IPS-NIHi11 (cell line): ENCODE results near the gene TPTE.
"Not testable (repeated sequence)": the region's sequence is repeated elsewhere in the genome, so short reads cannot be mapped to it uniquely, and the experiment has no call there.

ENCODE experiments used
- DNase-seq: peaks from one replicate; pipeline ENCODE4 v3.0.0; 2012; ENCODE audit warnings: mixed read lengths, low spot score

Gene TPTE

GRCh38 chr21:10521091-10521598, at the start of gene TPTE:
TSS of gene TPTE (plus strand) at chr21:10521583. CDS start at chr21:10538724, 17,141 bp downstream.
- no peak for DNase-seq

DNA sequence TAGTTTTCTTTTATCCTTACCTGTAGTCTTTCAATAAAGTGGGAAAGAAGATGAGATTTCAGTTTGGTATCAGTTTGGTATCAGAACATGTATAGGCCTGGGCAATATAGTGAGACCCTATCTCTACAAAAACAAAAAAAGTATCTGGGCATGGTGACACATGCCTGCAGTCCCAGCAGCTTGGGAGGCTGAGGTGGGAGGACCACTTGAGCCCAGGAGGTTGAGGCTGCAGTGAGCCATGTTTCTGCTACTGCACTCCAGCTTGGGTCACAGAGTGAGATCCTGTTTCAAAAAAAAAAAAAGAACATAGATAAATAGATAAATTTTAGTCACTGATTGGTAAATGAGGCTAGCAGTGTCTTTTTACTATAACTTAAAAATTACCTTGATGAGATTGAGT, 49.4 kb upstream of the TPTE start:
- DNase-seq: not testable (repeated sequence)

- not testable (repeated sequence) for DNase-seq
Observed at GRCh38 chr21:10477794-10478193, 43.6 kb upstream of the TPTE start.

GRCh38 chr21:10479875-10480274, 41.5 kb upstream of the TPTE start:
- DNase-seq: not testable (repeated sequence)

DNA sequence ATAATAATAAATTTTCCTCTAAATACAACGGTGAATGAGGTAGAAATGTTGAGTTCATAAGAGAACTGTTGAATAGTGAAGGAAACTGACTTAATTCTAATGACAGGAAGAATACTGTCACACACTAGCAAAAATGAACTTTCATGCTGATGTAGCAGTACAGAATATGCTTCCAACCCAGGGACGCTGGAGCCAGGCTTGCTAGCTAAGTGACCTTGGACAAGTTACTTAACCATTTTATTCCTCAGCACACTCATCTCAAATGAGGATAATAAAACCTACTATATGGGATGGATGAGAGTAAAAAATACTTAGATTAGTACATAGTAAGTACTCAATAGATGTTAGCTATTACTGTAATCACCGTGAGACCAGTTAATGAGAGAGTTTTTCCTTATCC, 36.5 kb upstream of the TPTE start:
- DNase-seq: not testable (repeated sequence)

GRCh38 chr21:10490453-10490852, 30.9 kb upstream of the TPTE start:
- DNase-seq: not testable (repeated sequence)

GRCh38 chr21:10511116-10511515, 10.3 kb upstream of the TPTE start:
- DNase-seq: no peak

GRCh38 chr21:10516889-10517288, 4.5 kb upstream of the TPTE start:
- DNase-seq: not testable (repeated sequence)

DNA sequence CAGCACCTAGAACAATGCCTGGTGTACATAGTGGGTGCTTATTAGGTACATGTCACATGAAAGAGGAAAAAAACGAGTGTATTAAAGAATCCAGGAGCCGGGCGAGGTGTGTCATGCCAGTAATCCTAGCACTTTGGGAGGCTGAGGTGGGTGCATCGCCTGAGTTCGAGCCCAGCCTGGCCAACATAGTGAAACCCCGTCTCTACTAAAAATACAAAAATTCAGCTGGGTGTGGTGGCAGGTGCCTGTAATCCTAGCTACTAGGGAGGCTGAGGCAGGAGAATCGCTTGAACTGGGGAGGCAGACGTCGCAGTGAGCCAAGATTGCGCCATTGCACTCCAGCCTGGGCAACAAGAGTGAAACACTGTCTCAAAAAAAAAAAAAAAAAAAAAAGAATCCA, 3.5 kb upstream of the TPTE start:
- DNase-seq: not testable (repeated sequence)

DNA sequence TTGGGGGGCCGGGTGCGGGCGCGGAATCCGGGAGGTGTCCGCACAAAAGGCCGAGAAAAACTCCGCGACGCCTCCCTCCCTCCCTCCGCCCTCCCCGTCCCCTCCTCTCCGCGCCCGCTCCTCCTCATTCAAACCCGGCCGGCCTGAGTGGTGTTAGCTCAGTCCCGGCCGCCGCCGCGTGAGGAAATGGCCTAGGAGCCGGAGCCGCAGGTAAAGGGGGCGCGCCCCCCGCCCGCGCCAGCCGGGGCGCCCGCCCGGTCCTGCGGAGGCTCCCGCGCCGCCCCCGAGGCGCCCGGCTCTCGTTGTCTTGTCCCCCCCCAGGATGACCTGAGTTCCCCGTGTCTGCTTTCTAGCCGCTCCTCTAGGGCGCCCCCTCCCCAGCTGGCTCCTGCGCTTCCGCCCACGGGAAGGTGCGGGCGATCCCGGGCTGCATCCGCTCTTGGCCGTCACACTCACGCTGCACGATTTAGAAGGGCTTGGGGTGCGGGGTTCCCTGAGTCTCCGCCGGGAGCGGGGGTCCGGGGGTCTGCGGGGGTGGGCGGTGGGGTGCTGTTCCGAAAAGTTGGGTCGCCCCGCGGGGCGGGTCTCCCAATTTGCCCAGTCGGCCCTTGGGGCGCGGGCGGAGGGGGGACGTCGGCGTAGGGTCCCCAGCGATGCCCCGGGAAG, 585 bp downstream of the TPTE start:
- DNase-seq: not testable (repeated sequence)

DNA sequence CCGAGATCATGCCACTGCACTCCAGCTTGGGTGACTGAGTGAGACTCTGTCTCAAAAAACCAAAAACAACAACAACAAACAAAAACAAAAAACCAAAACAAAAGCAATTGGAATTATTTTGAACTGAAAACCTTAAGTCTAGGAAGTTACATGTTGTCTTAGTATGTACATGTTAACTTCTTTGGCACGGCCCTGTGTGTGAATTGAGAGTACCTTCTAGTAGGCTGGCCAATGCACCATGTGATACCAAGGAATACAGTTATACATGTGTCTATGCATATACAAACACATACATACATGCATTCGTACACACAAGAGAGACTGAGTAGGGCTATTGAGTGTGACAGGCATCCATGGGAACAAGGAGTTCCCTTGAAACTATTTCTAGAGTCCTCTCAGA, 18.6 kb downstream of the TPTE start:
- DNase-seq: no peak

DNA sequence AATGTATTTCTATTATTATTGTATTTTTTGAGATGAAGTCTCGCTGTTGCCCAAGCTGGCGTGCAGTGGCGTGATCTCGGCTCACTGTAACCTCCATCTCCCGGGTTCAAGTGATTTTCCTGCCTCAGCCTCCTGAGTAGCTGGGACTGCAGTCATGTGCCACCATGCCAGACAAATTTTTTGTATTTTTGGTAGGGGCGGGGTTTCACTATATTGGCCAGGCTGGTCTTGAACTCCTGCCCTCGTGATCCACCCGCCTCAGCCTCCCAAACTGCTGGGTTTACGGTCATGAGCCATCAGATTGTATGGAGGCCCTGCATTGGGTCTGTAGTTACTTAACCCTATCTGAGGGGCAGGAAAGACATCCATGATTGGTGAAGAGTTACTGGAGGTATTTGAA, 23.0 kb downstream of the TPTE start:
- not testable (repeated sequence) for DNase-seq

DNA sequence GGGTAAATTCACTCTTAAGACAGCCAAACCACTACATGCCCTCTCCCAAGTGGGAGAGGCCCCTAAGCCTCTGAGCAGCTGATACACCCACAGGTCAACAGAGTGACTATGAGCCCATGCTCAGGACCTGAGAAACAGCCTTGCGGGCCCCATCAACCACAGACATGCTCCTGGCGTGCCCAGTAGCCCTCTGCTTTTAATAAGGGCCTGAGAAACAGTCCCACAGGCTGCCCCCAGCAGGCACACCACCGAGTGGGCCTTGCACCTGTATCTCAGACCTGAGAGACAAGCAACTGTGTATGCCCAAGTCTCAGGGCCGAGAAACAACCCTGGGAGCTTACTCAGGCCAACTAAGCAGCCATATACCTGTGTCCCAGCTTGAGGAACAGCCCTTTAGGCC, 26.5 kb downstream of the TPTE start:
- not testable (repeated sequence) for DNase-seq

DNA sequence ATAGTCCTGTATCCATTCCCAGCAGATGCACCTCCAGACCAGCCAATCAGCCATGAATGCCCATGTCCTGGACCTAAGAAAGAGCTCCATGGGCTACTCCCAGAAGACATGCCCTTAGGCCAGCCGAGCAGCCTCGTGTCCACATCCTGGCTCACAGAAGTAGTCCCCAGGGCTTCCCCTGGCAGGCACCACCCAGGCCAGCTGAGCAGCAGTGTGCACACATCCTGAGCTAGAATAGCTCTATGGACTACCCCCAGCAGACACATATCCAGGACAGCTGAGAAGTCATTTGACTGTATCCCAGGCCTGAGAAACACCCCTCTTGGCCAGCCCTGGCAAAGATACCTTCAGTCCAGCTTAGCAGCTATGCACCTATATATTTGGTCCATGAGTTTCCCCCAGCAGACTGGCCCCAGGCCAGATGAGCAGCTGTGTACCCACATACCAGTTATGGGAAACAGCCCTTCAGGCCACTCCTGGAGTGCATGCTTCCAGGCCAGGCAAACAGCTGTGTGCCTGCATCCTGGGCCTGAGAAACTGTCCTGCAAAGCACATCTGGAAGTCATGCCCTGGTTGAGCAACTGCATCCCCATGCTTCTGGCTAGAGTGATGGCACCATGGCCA, 27.1 kb downstream of the TPTE start:
- DNase-seq: not testable (repeated sequence)

GRCh38 chr21:10570803-10571202, 49.4 kb downstream of the TPTE start:
- DNase-seq: not testable (repeated sequence)

DNA sequence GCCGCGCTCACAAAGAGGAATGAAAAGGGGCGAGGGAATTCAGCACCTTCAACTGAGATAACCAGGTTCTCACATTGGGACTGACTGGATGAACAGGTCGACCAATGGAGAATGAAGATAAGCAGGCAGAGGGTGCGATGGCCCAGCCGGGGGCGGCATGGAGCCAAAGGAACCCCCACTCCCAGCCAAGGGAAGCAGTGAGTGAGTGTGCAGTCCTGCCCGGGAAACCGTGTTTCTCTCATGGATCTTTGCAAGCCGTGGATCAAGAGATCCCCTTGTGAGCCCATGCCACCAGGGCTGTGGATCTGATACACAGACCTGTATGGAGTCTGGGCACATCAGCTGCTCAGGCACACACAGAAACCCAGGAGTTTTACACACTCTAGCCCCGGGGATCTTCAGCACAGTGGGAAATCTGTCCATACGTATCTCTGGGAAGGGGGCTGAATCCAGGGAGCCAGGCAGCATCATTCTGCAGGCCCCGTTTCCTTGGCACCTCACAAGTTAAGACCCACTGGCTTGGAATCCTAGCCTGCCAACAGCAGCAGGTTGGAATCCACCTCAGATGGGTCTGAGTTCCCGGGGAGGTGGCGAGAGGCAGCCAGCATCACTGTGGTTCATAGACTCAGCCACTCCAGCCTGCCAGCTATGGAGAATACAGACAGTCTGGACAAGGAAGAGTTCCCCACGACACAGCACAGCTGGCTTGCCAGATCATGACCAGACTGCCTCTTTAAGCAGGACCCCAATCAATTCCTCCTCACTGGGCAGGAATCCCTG, 53.3 kb downstream of the TPTE start:
- not testable (repeated sequence) for DNase-seq

GRCh38 chr21:10575311-10575667, 53.9 kb downstream of the TPTE start:
- no peak for DNase-seq

DNA sequence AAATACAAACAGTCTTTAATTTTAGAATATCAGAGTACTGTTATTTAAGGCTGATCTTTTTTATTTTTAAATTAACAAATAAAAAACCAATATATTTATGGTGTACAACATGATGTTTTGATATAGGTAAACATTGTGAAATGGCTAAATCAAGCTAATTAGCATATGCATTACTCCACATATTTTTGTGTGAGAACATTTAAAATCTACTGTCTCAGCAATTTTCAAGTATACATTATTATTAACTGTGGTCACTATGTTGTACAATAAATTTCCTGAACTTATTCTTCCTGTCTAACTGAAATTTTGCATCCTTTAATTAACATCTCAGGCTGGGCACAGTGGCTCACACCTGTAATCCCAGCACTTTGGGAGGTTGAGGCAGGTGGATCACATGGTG, 57.5 kb downstream of the TPTE start:
- DNase-seq: not testable (repeated sequence)

GRCh38 chr21:10589115-10589514, 67.7 kb downstream of the TPTE start:
- DNase-seq: not testable (repeated sequence)

- not testable (repeated sequence) for DNase-seq
Observed at GRCh38 chr21:10607074-10607473, 85.7 kb downstream of the TPTE start.

DNA sequence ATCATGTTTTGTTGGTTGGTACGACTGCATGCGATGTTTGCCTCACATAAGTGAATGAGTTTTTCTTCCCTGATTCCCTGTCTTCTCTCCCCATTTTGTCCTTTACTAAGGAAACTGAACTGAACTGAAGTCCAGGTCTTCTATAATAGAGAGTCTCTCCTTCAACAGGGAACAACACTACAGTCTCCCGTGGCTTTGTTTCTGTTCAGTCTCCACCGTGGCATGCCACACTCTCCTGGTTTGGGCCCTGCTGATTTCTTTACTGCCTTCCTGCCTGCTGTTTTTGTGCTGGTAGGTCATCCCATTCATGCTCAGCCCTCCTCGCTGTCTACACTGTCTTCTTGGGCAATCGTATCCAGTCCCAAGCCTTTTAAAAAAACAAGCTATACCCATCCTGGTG, 92.9 kb downstream of the TPTE start:
- DNase-seq: not testable (repeated sequence)

DNA sequence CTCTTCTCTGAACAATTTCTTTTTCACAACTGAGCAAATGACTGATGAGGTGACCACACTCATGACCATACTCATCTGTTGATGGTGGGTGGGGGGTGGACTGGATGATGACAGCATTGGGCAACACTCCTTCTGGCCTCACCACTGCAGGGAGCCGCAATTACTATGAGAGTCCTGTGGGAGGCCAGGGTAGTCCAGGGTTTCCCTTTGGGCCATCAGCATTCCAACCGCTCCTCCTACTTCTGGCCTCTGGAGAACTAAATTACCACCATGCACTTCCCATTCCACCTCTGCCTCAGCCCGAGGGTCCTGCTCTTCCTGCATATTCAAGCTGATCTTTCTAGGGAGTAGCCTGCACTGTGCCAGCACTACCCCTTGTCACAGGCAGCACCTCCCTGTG, 94.7 kb downstream of the TPTE start:
- DNase-seq: not testable (repeated sequence)

DNA sequence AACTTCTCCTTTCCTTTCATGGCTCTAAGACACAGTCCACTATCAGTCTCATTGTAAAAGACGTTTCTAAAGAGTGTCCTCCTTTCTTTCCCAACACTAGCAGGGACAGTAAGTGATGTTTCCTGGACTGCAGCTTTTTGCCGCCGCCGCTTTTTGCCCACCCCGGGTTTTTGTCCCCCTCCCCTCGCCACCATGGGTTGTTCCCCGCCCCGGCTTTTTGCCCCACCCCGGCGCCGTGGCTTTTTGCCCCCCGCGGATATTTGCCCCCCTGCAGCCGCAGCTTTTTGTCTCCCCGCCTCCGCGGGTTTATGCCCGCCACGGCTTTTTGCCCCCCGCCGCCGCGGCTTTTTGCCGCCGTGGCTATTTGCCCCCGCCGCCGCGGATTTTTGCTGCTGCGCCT, 95.2 kb downstream of the TPTE start:
- DNase-seq: no peak
